HepG2 (cell line): Measurements from ENCODE around the gene SNX12. TPM values are rescaled to one million over a fixed set of nuclear protein-coding genes. Genes with fewer than 3 reads are reported as not detected.

Experiments
- ATAC-seq: fragments of 200-7000 bp; cut with Tn5 transposase; 3 replicates; pipeline ENCODE4 v1.9.1; 2020; ENCODE audit warnings: mild to moderate bottlenecking, moderate library complexity
- BruUV-seq: library from RNA; stranded (reverse); fragments of 400-500 nt; replicated peaks from 2 replicates; lab custom pipeline; 2021; lab: Mats Ljungman, UMichigan
- CTCF ChIA-PET: fragments of 300-600 bp; formaldehyde crosslinking; extraction: SDS; loops from one replicate; lab custom pipeline; 2021; ENCODE audit warnings: low total read pairs, inconsistent platforms, low intra/inter-chr PET ratio; lab: Yijun Ruan, JAX
- POLR2A ChIA-PET: fragments of 350-600 bp; sonication (Branson Sonifier 250); formaldehyde crosslinking; loops from one replicate; lab custom pipeline; 2020; ENCODE audit warnings: antibody characterized with exemption, inconsistent platforms; lab: Yijun Ruan, JAX
- DNase-seq: peaks from one replicate; pipeline ENCODE4 v3.0.0-alpha.2; 2015; ENCODE audit warnings: low spot score
- FAIRE-seq: peaks from 3 replicates; lab custom pipeline; 2011; peaks lifted over from hg19 to GRCh38; lab: Jason Lieb, UNC
- H2AFZ ChIP-seq: one replicate; pipeline ENCODE4 v1.6.1; 2011; ENCODE audit warnings: low read length, inconsistent platforms
- H3K27ac ChIP-seq: fragments of 300-600 bp; 3 replicates; pipeline ENCODE4 v1.8.0; 2011; ENCODE audit warnings: mixed run types, mild to moderate bottlenecking, mixed read lengths, low read length, inconsistent platforms; ENCODE audit not compliant: insufficient read depth; ENCODE audit errors: extremely low read length
- H3K27me3 ChIP-seq, 2 experiments: fragments of 200-600 bp in 1 of 2; 2 replicates in 1 of 2; 3 replicates in 1 of 2; pipeline versions ENCODE4 v1.6.0 to v1.8.0; 2011; ENCODE audit warnings: low read length in 2 of 2, mild to moderate bottlenecking in 2 of 2, moderate library complexity in 2 of 2, inconsistent platforms in 1 of 2; ENCODE audit not compliant: insufficient read depth in 2 of 2, control insufficient read depth in 1 of 2
- H3K36me3 ChIP-seq, 2 experiments: fragments of 200-600 bp in 1 of 2; replicated peaks in 1 of 2; 2 replicates in 1 of 2; 3 replicates in 1 of 2; pipeline versions ENCODE4 v1.5.1 to v1.8.0; 2011; ENCODE audit warnings: low read length in 2 of 2, inconsistent platforms in 1 of 2; ENCODE audit not compliant: insufficient read depth in 2 of 2, control insufficient read depth in 1 of 2
- H3K4me1 ChIP-seq: 2 replicates; pipeline ENCODE4 v1.5.1; 2012; ENCODE audit warnings: low read length, inconsistent platforms; ENCODE audit not compliant: insufficient read depth
- H3K4me2 ChIP-seq: 2 replicates; pipeline ENCODE4 v1.6.0; 2011; ENCODE audit warnings: low read depth, low read length, inconsistent platforms
- H3K4me3 ChIP-seq, 3 experiments: fragments of 200-600 bp in 1 of 3; sonication (generic), shearing (Covaris generic) in 1 of 3; replicated peaks in 1 of 3; 2 replicates each; pipeline ENCODE4 v1.5.1; 2011 to 2016; ENCODE audit warnings: low read length in 3 of 3, inconsistent platforms in 2 of 3, low read depth in 2 of 3, mild to moderate bottlenecking in 2 of 3, control low read depth in 1 of 3, mixed read lengths in 1 of 3; ENCODE audit not compliant: insufficient read depth in 1 of 3
- H3K79me2 ChIP-seq: one replicate; pipeline ENCODE4 v1.6.1; 2011; ENCODE audit warnings: low read length, inconsistent platforms; ENCODE audit not compliant: insufficient read depth
- H3K9ac ChIP-seq: 2 replicates; pipeline ENCODE4 v1.6.0; 2011; ENCODE audit warnings: mild to moderate bottlenecking, low read depth, low read length, inconsistent platforms; ENCODE audit not compliant: insufficient read depth
- H3K9me3 ChIP-seq: 2 replicates; pipeline ENCODE4 v1.5.1; 2012; ENCODE audit warnings: mild to moderate bottlenecking, low read length
- H4K20me1 ChIP-seq: 2 replicates; pipeline ENCODE4 v1.6.0; 2011; ENCODE audit warnings: inconsistent platforms, mild to moderate bottlenecking, low read length, moderate library complexity; ENCODE audit not compliant: insufficient read depth
- FOSL1 ChIP-seq: sonication (generic); formaldehyde crosslinking; IDR thresholded peaks from 2 replicates; pipeline ENCODE4 v1.9.0; 2021; ENCODE audit warnings: missing genetic modification reagents, borderline replicate concordance
- FOXO4 ChIP-seq: sonication (generic); formaldehyde crosslinking; conservative IDR thresholded peaks from 2 replicates; pipeline ENCODE4 v1.8.1; 2023; ENCODE audit warnings: missing genetic modification reagents
- JUNB ChIP-seq: sonication (generic); formaldehyde crosslinking; IDR thresholded peaks from 2 replicates; pipeline ENCODE4 v1.8.0; 2022; ENCODE audit warnings: missing genetic modification reagents, mild to moderate bottlenecking, borderline replicate concordance
- KLF9 ChIP-seq: IDR thresholded peaks from 2 replicates; pipeline ENCODE4 v1.6.1; 2016; ENCODE audit warnings: low read depth
- MAFF ChIP-seq: IDR thresholded peaks from 2 replicates; pipeline ENCODE4 v1.6.1; 2011; ENCODE audit warnings: low read depth, low read length, improper control_type of control experiment
- MYC ChIP-seq: sonication (generic); formaldehyde crosslinking; IDR thresholded peaks from 2 replicates; pipeline ENCODE4 v1.9.0; 2021; ENCODE audit warnings: missing genetic modification reagents, borderline replicate concordance
- REXO4 ChIP-seq: sonication (generic); formaldehyde crosslinking; IDR thresholded peaks from 2 replicates; pipeline ENCODE4 v1.8.0; 2022; ENCODE audit warnings: missing genetic modification reagents, mild to moderate bottlenecking, borderline replicate concordance
- RXRB ChIP-seq: IDR thresholded peaks from 2 replicates; pipeline ENCODE4 v1.6.1; 2016; ENCODE audit warnings: borderline replicate concordance, missing genetic modification reagents, missing compliant biosample characterization
- SMARCE1 ChIP-seq: fragments of 450-650 bp; IDR thresholded peaks from 2 replicates; pipeline ENCODE4 v1.6.1; 2017; ENCODE audit warnings: borderline replicate concordance
- THAP8 ChIP-seq: sonication (generic); formaldehyde crosslinking; IDR thresholded peaks from 2 replicates; pipeline ENCODE4 v1.5.1; 2020; ENCODE audit warnings: missing genetic modification reagents, mild to moderate bottlenecking, borderline replicate concordance
- ZEB1 ChIP-seq: IDR thresholded peaks from 2 replicates; pipeline ENCODE4 v1.6.1; 2012; ENCODE audit warnings: mild to moderate bottlenecking, low read depth, inconsistent platforms; ENCODE audit not compliant: insufficient replicate concordance
- ZFP62 ChIP-seq: sonication (generic); formaldehyde crosslinking; IDR thresholded peaks from 2 replicates; pipeline ENCODE4 v1.4.0; 2020; ENCODE audit warnings: missing genetic modification reagents
- ZNF225 ChIP-seq: sonication (generic); formaldehyde crosslinking; IDR thresholded peaks from 2 replicates; pipeline ENCODE4 v1.4.0; 2020; ENCODE audit warnings: mild to moderate bottlenecking, missing genetic modification reagents
- ZNF343 ChIP-seq: sonication (generic); formaldehyde crosslinking; IDR thresholded peaks from 2 replicates; pipeline ENCODE4 v1.4.0; 2020; ENCODE audit warnings: mild to moderate bottlenecking, missing genetic modification reagents
- ZNF44 ChIP-seq: sonication (generic); formaldehyde crosslinking; IDR thresholded peaks from 2 replicates; pipeline ENCODE4 v1.5.1; 2020; ENCODE audit warnings: mild to moderate bottlenecking, missing genetic modification reagents
- ZSCAN12 ChIP-seq: sonication (generic); formaldehyde crosslinking; IDR thresholded peaks from 2 replicates; pipeline ENCODE4 v1.9.0; 2021; ENCODE audit warnings: mild to moderate bottlenecking, missing genetic modification reagents
- WGBS: methylation state at CpG from one replicate; pipeline ENCODE4 v1.1.6; 2017; ENCODE audit warnings: low lambda C conversion rate; 5-methylcytosine and 5-hydroxymethylcytosine counted together
- in situ Hi-C: cut with HindIII; loops from 2 replicates; pipeline ENCODE4 v1.10.0; 2017; ENCODE audit warnings: low pct_unique_long_range_greater_than_20kb; ENCODE audit not compliant: extremely low pct_ligation_motif_present
- intact Hi-C: fragments of 100-400 bp; cut with micrococcal nuclease; formaldehyde crosslinking; loops from one replicate; pipeline ENCODE4 v1.10.0; 2022; ENCODE audit not compliant: unreplicated experiment
- polyA plus RNA-seq, 8 experiments: library from polyadenylated mRNA; depleted of rRNA in 3 of 8; stranded (reverse) in 7 of 8; unstranded in 1 of 8; fragments of >200 nt; fragmentation: Illumina TruSeq in 4 of 8; extraction: Trizol in 4 of 8; gene quantifications; 2 replicates each; pipeline versions ENCODE4 v1.2.1 to v1.2.3, GENCODE V29; 2011 to 2016; ENCODE audit warnings: low read depth in 4 of 8, missing spikeins in 1 of 8, mixed read lengths in 1 of 8; ENCODE audit not compliant: insufficient read depth in 1 of 8
- total RNA-seq, 5 experiments: library from RNA; depleted of rRNA; stranded (reverse); fragments of >200 nt; fragmentation: Illumina TruSeq; extraction: Trizol; gene quantifications; 2 replicates each; pipeline ENCODE4 v1.2.3, GENCODE V29; 2016; ENCODE audit warnings: low read depth in 1 of 5
- TF ChIP-seq, protein P1 (sequence below): sonication (generic); formaldehyde crosslinking; IDR thresholded peaks from 2 replicates; pipeline ENCODE4 v1.4.0; 2020; ENCODE audit warnings: missing genetic modification reagents
- TF ChIP-seq, protein P2 (sequence below): sonication (generic); formaldehyde crosslinking; IDR thresholded peaks from 2 replicates; pipeline ENCODE4 v1.4.0; 2020; ENCODE audit warnings: mild to moderate bottlenecking, missing genetic modification reagents, borderline replicate concordance
- TF ChIP-seq, protein P3 (sequence below): sonication (generic); formaldehyde crosslinking; IDR thresholded peaks from 2 replicates; pipeline ENCODE4 v1.8.0; 2022; ENCODE audit warnings: mild to moderate bottlenecking, missing genetic modification reagents, moderate library complexity

SNX12 gene
- total and polyA plus RNA-seq, 2 of the 13 experiments (the other 11 are each of a cell fraction or from before 2014, with no cell fraction given): 30.3 to 42.2 TPM

DNA sequence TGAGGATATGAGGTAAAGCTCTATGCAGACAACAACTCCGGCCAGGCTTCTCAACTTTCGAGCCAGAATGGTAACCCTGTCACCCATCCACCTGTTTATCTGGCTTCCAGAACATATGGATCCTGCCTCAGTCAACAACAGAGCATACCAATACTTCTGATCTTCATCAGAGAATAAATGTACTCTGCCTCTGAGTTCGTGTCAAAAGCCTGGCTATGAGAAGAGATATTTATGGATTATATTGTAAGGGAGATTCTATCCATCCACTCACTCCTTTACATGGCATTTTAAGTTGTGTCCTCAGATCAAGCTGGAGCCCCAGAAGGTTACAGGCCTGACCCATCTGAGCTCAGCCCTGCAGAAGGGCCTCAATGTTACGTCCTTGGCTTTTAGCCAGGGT lies 17.8 kb upstream of the SNX12 start:
- H3K4me3 ChIP-seq: no peak overlapping the region
- ATAC-seq (no peak), DNase-seq (no peak), FAIRE-seq (peak; percentile 51)
- no peaks in the 10 kb centered on the region for H3K9me3 ChIP-seq
- in situ Hi-C loops: no loop called here
- H3K27ac ChIP-seq: no peak overlapping the region
- BruUV-seq: no TSS peak
- CTCF ChIA-PET: no interaction called here
- no peaks in the 10 kb centered on the region for H4K20me1 ChIP-seq
- no peak overlapping the region for H2AFZ ChIP-seq
- H3K4me1 ChIP-seq: peaks cover 20% of the 10 kb centered on the region
- H3K27me3 ChIP-seq: no peaks in the 10 kb centered on the region
- H3K9ac ChIP-seq: no peak overlapping the region
- 38% methylated on average over 4 of the region's 4 CpGs for WGBS
- POLR2A ChIA-PET: no interaction called here
- no peaks in the 10 kb centered on the region for H3K79me2 ChIP-seq
- no peak for TF ChIP-seq RXRB (CRISPR knock-in tag)
- TF ChIP-seq THAP8 (CRISPR knock-in tag): no peak
- TF ChIP-seq ZFP62: no peak
- no peak for TF ChIP-seq ZNF343 (CRISPR knock-in tag)
- TF ChIP-seq FOSL1: no peak
- TF ChIP-seq REXO4 (CRISPR knock-in tag): no peak
- no peak for TF ChIP-seq FOXO4
- TF ChIP-seq ZNF44 (CRISPR knock-in tag): no peak
- no peak for TF ChIP-seq ZNF225 (CRISPR knock-in tag)
- no peak for TF ChIP-seq ZEB1
- TF ChIP-seq, protein P1, sequence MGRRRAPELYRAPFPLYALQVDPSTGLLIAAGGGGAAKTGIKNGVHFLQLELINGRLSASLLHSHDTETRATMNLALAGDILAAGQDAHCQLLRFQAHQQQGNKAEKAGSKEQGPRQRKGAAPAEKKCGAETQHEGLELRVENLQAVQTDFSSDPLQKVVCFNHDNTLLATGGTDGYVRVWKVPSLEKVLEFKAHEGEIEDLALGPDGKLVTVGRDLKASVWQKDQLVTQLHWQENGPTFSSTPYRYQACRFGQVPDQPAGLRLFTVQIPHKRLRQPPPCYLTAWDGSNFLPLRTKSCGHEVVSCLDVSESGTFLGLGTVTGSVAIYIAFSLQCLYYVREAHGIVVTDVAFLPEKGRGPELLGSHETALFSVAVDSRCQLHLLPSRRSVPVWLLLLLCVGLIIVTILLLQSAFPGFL (CRISPR knock-in tag): no peak
- no peak for TF ChIP-seq MAFF
- TF ChIP-seq ZSCAN12: no peak
- TF ChIP-seq JUNB (CRISPR knock-in tag): no peak
- no peak for TF ChIP-seq SMARCE1
- TF ChIP-seq KLF9 (CRISPR knock-in tag): no peak
- TF ChIP-seq, protein P2, sequence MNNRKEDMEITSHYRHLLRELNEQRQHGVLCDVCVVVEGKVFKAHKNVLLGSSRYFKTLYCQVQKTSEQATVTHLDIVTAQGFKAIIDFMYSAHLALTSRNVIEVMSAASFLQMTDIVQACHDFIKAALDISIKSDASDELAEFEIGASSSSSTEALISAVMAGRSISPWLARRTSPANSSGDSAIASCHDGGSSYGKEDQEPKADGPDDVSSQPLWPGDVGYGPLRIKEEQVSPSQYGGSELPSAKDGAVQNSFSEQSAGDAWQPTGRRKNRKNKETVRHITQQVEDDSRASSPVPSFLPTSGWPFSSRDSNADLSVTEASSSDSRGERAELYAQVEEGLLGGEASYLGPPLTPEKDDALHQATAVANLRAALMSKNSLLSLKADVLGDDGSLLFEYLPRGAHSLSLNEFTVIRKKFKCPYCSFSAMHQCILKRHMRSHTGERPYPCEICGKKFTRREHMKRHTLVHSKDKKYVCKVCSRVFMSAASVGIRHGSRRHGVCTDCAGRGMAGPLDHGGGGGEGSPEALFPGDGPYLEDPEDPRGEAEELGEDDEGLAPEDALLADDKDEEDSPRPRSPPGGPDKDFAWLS: no peak
- TF ChIP-seq, protein P3, sequence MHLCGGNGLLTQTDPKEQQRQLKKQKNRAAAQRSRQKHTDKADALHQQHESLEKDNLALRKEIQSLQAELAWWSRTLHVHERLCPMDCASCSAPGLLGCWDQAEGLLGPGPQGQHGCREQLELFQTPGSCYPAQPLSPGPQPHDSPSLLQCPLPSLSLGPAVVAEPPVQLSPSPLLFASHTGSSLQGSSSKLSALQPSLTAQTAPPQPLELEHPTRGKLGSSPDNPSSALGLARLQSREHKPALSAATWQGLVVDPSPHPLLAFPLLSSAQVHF (CRISPR knock-in tag): no peak
- no peak for TF ChIP-seq MYC (CRISPR knock-in tag)
- H3K36me3 ChIP-seq: no peaks in the 10 kb centered on the region
- no peak overlapping the region for H3K4me2 ChIP-seq
- intact Hi-C loops: no loop called here
